ENCODE data around the gene ARL3. TPM values are rescaled to one million over a fixed set of nuclear protein-coding genes. Genes with fewer than 3 reads are reported as not detected.

The ARL3 gene
- total and polyA plus RNA-seq, 2 of the 4 experiments (the other 2 are of a cell fraction), result 5.0 to 14.3 TPM

DNA sequence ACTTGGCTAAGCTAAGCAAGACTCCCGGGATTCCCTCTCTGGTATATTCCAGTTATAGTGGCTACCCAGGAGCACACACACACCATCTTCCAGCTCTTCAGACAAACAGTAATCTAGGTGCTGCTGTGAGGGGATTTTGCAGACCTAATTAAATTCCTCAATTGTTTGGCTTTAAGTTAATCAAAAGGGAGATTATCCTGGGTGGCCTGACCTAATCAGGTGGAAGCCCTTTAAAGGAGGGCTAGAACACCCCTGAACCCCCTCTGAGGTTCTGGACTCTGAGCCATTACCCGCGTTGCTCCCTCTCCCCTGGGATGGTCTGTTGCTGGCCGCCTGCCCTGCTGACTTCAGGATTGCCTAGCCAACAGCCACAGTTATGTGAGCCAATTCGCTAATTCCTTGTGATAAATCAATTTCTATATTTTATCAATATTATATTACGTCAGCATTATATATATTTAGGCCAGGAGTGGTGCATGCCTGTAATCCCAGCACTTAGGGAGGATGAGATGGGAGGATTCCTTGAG lies 6.6 kb upstream of the ARL3 start:
- peaks cover 23 to 36% of the 10 kb centered on the region in 2 experiments for H3K79me1 ChIP-seq (ENCODE audit: low read depth in 1 of 2, low read length in 2 of 2)
- dilution Hi-C loops (cut with HindIII; ENCODE audit: low sequenced_read_pairs, unreplicated experiment), result no loop called here
- H3K9ac ChIP-seq (ENCODE audit: low read depth, low read length), result no peak overlapping the region
- no peak overlapping the region for H3K4ac ChIP-seq (ENCODE audit: low read depth, low read length)
- H3K4me3 ChIP-seq (ENCODE audit: insufficient read depth, low read depth, low read length), result no peak overlapping the region
- no peak for DNase-seq
- no peak for ATAC-seq (ENCODE audit: low read depth)
- no peak overlapping the region for H3K4me2 ChIP-seq (ENCODE audit: low read depth, low read length)
- no peak overlapping the region for H3K56ac ChIP-seq (ENCODE audit: extremely low read depth, insufficient read depth, low read length)
- H3K27ac ChIP-seq (ENCODE audit: insufficient read depth, low read length), result no peak overlapping the region
- POLR2A ChIA-PET (ENCODE audit: unreplicated experiment), result no interaction called here
- no TSS peak for BruUV-seq (replicated peaks)
- H2AK5ac ChIP-seq (ENCODE audit: low read depth, low read length), result no peak overlapping the region
- no peak overlapping the region for H4K8ac ChIP-seq (ENCODE audit: low read depth in 2 of 2, low read length in 2 of 2)
- no peak for TF ChIP-seq CHD1 (IDR thresholded peaks at IDR 0.05; ENCODE audit: low read depth, low read length)
- TF ChIP-seq RAD21 (IDR thresholded peaks at IDR 0.05; ENCODE audit: low read length), result no peak
- no peak for TF ChIP-seq MAFK (IDR thresholded peaks at IDR 0.05; ENCODE audit: low read depth, low read length)
- no peak overlapping the region for H2BK15ac ChIP-seq (ENCODE audit: low read depth, low read length)
- H3K36me3 ChIP-seq (ENCODE audit: control insufficient read depth, insufficient read depth, low read length), result no peaks in the 10 kb centered on the region
- peaks cover 7% of the 10 kb centered on the region for H3K4me1 ChIP-seq (ENCODE audit: control insufficient read depth, insufficient read depth, low read length)
- 0 out of 2 replicates have a peak overlapping the region, but pooled peaks have one; percentile 42 for H3K23ac ChIP-seq (ENCODE audit: low read depth, low read length)
- no peak overlapping the region for H2BK5ac ChIP-seq (ENCODE audit: low read depth, low read length, poor library complexity, severe bottlenecking)
- H3K27me3 ChIP-seq (ENCODE audit: control insufficient read depth, insufficient read depth, low read length), result no peaks in the 10 kb centered on the region
- peak overlapping the region; percentile 24; the same call in 1 of the 2 replicates for H2BK20ac ChIP-seq (ENCODE audit: low read depth, low read length)
- H3K9me3 ChIP-seq (ENCODE audit: control insufficient read depth, insufficient read depth, low read length), result no peaks in the 10 kb centered on the region
- no CpG with 5 or more reads among the region's 6 CpGs for WGBS, 2 experiments (ENCODE audit: extremely low coverage in 2 of 2, insufficient read length in 1 of 2)
- H2BK120ac ChIP-seq (ENCODE audit: low read depth, low read length), result peak overlapping the region; percentile 39
- in situ Hi-C loops (cut with MboI; ENCODE audit: low sequenced_read_pairs), result no loop called here
- peaks cover 3% of the 10 kb centered on the region; the same call in 1 of the 2 replicates for H4K20me1 ChIP-seq (ENCODE audit: insufficient read depth, low read length)
- no peak overlapping the region for H4K91ac ChIP-seq (ENCODE audit: insufficient read depth, low read depth, low read length)
- CTCF ChIA-PET, result interaction anchor here (0.6 kb wide), 1 partner anchor 379 kb away, joined by 3 read pairs; no protein-coding TSS in a partner anchor
- H2AK9ac ChIP-seq (replicated peaks; ENCODE audit: low read depth, low read length, poor library complexity), result no peak overlapping the region
- H3K18ac ChIP-seq (ENCODE audit: low read depth, low read length), result peak overlapping the region; percentile 60; the same call in 1 of the 2 replicates
- H4K5ac ChIP-seq (ENCODE audit: low read depth, low read length), result no peak overlapping the region
- intact Hi-C loops (cut with micrococcal nuclease), result loop anchor here (10.0 kb wide), 1 partner anchor 524 kb away; the partner anchor contains the start of gene RPEL1
- H3K14ac ChIP-seq (replicated peaks; ENCODE audit: low read depth, low read length), result 0 out of 2 replicates have a peak overlapping the region, but pooled peaks have one; percentile 40
- peaks cover 7% of the 10 kb centered on the region; the same call in 1 of the 2 replicates for H3K9me1 ChIP-seq (ENCODE audit: insufficient read depth, low read length)
- H2AFZ ChIP-seq (replicated peaks; ENCODE audit: low read length, poor library complexity), result no peak overlapping the region

Data from IMR-90 (cell line).